ENCODE results near the gene SERPINB6. TPM values are rescaled to one million over a fixed set of nuclear protein-coding genes. Genes with fewer than 3 reads are reported as not detected.
A peak's percentile ranks its signal among the peaks of the same experiment; 100 is the strongest.

SERPINB6 gene
- polyA plus RNA-seq, 1 of the 3 experiments (the other 2 are of a cell fraction): 102 TPM

DNA sequence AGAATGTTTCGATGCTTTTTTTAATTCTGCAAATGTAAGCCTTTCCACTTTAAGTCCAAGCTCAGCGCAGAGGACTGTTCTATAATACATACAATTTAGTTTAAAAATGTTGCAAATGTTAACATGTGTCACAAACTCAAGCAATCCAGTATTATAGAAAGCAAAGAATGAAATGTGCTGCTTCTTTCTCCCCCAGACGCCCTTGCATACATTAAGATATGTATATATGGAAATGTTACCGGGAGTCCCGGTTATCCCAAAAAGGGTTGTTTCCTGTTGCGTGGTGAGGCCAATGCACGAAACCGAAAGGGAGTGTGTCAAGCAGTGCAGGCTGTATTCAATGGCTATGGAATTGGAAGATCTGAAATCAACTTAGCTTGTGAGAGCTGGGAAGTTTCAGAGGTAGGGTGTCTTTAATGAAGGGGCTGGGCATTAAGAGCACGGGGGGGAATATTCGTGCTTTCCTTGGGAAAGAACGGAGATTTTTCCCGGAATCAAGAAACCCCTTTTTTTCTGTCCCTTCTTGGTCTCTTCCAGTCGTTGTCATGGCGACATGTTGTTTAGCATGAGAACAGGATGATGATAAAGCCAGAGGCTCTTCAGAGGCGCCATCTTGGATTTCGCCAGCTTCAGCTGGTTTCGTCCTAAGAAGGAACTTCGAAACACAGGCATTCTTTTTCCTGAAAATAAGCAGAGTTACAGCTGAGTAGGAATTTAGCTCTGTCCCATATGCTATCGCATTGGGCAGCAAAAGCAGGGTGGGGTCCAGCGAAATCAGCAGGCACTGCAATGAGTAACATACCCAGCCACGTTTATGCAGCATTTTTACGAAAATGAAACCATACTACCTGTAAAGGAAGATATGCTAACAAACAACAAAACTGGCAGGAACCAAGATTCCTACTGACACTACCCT, 18.2 kb upstream of the SERPINB6 start (continued):
- TF ChIP-seq, protein P1, sequence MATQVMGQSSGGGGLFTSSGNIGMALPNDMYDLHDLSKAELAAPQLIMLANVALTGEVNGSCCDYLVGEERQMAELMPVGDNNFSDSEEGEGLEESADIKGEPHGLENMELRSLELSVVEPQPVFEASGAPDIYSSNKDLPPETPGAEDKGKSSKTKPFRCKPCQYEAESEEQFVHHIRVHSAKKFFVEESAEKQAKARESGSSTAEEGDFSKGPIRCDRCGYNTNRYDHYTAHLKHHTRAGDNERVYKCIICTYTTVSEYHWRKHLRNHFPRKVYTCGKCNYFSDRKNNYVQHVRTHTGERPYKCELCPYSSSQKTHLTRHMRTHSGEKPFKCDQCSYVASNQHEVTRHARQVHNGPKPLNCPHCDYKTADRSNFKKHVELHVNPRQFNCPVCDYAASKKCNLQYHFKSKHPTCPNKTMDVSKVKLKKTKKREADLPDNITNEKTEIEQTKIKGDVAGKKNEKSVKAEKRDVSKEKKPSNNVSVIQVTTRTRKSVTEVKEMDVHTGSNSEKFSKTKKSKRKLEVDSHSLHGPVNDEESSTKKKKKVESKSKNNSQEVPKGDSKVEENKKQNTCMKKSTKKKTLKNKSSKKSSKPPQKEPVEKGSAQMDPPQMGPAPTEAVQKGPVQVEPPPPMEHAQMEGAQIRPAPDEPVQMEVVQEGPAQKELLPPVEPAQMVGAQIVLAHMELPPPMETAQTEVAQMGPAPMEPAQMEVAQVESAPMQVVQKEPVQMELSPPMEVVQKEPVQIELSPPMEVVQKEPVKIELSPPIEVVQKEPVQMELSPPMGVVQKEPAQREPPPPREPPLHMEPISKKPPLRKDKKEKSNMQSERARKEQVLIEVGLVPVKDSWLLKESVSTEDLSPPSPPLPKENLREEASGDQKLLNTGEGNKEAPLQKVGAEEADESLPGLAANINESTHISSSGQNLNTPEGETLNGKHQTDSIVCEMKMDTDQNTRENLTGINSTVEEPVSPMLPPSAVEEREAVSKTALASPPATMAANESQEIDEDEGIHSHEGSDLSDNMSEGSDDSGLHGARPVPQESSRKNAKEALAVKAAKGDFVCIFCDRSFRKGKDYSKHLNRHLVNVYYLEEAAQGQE (IDR thresholded peaks at IDR 0.05; ENCODE audit: low read depth, low read length): peak; percentile 73; the same call in 1 of the 2 replicates
- TF ChIP-seq POLR2AphosphoS5 (IDR thresholded peaks at IDR 0.05; ENCODE audit: low read depth, low read length) (peak; percentile 94), JUND (IDR thresholded peaks at IDR 0.05) (peak; percentile 47; the same call in 1 of the 2 replicates), FOSL2 (IDR thresholded peaks at IDR 0.05; ENCODE audit: borderline replicate concordance, low read depth) (no peak), FOXM1 (IDR thresholded peaks at IDR 0.05; ENCODE audit: low read depth) (no peak), EP300 (IDR thresholded peaks at IDR 0.05; ENCODE audit: borderline replicate concordance in 1 of 2, low read depth in 1 of 2, low read length in 1 of 2) (peak in 1 of 2 experiments; percentile 19; a peak in 1 of 4 replicates), MXI1 (IDR thresholded peaks at IDR 0.05; ENCODE audit: low read depth, low read length) (peak; percentile 97), RCOR1 (IDR thresholded peaks at IDR 0.05; ENCODE audit: low read length) (no peak; the same call in 1 of the 2 replicates), CHD2 (IDR thresholded peaks at IDR 0.05; ENCODE audit: low read length, partially characterized antibody) (peak; percentile 11)

DNA sequence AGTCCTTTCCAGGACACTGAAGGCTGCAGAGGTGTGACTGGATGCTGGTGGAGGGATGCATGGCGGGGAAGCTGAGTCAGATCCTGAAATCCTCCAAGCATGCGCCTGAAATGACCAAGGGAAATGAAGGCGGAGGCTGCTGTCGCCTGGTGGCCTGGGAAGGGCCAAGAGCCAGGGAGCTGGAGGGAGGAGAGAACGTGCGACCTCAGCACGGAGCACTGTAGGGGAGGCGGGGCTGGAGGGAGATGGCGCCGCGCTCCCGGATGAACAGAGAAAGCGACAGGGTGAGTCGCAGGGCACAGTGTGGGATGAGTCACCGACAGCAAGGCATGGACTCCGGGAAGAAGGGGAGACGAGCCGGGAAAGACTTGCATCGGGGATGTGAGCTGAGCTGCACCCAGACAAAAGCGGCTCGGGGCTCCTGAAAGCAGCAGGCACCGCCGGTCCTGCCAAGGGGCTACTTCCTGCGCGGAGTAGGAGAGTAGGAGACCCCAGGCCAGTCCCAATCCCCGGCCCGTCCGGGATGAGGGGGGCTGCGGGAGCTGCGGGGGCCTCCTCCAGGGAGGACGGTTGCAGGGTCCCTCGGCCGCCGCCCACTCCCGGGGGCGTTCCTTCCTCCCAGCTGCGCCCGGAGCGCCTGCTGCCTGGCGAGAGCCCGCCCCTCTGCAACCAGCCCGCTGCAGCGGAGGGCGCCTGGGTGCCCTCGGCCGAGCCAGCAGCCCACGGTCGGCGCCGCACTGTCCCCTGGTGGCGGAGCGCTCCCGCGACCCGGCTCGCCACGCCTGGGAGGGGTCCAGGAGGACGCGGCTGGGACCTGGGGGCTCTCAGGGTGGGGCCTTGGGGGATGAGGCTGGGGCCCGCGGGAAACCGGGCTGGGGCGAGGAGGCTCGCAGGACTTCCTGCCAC, 17.3 kb upstream of the SERPINB6 start:
- Histone ChIP-seq H3K9me3 (no peaks in the 10 kb centered on the region), H2AFZ (ENCODE audit: low read depth) (peak overlapping the region; percentile 86), H3K36me3 (replicated peaks in 1 of 2; ENCODE audit: control insufficient read depth in 1 of 2, insufficient read depth in 2 of 2, low read length in 1 of 2) (no peaks in the 10 kb centered on the region), H4K20me1 (ENCODE audit: insufficient read depth) (no peaks in the 10 kb centered on the region), H3K27me3 (ENCODE audit: insufficient read depth) (no peaks in the 10 kb centered on the region), H3K4me3 (ENCODE audit: low read depth in 2 of 2, low read length in 1 of 2) (peak overlapping the region; percentile 66 to 81), H3K9ac (peak overlapping the region; percentile 98), H3K4me2 (peak overlapping the region; percentile 90), H3K9me2 (no peaks in the 10 kb centered on the region), H3K4me1 (ENCODE audit: control insufficient read depth in 1 of 2, insufficient read depth in 2 of 2, low read depth in 1 of 2, low read length in 1 of 2) (peaks cover 18 to 19% of the 10 kb centered on the region in 2 experiments), H3K27ac (ENCODE audit: low read depth in 2 of 2, low read length in 1 of 2) (peak overlapping the region; percentile 98 to 99), H3K79me2 (ENCODE audit: insufficient read depth) (peaks cover 5% of the 10 kb centered on the region; the same call in 1 of the 2 replicates), H3F3A (replicated peaks; ENCODE audit: insufficient read depth) (peaks cover 29% of the 10 kb centered on the region)
- WGBS (ENCODE audit: low lambda C conversion rate): 0% methylated on average over 30 of the region's 64 CpGs
- ChIA-PET POLR2A (interaction anchor here (0.6 to 4.5 kb wide), 15 partner anchors 9 to 1178 kb away, joined by 3 to 38 read pairs (median 4); partner anchors contain the start of genes NQO2, RIPK1, SERPINB1 and SERPINB6), CTCF (interaction anchor here (0.6 to 5.1 kb wide), 36 partner anchors 9 to 250 kb away, joined by 3 to 88 read pairs (median 4); partner anchors contain the start of genes SERPINB1 and SERPINB6)
- DNase-seq: peak; percentile 91
- no peak; a peak in 2 of 4 replicates for TF ChIP-seq EP300 (IDR thresholded peaks at IDR 0.05; ENCODE audit: borderline replicate concordance in 1 of 2, low read depth in 1 of 2, low read length in 1 of 2)
- peak; percentile 43; the same call in 1 of the 2 replicates for TF ChIP-seq TCF12 (IDR thresholded peaks at IDR 0.05)
- TF ChIP-seq CHD2 (IDR thresholded peaks at IDR 0.05; ENCODE audit: low read length, partially characterized antibody): peak; percentile 42
- TF ChIP-seq GABPA (IDR thresholded peaks at IDR 0.05; ENCODE audit: low read depth): no peak
- TF ChIP-seq MEF2A (IDR thresholded peaks at IDR 0.05; ENCODE audit: borderline replicate concordance, low read depth): no peak
- TF ChIP-seq, protein P2, sequence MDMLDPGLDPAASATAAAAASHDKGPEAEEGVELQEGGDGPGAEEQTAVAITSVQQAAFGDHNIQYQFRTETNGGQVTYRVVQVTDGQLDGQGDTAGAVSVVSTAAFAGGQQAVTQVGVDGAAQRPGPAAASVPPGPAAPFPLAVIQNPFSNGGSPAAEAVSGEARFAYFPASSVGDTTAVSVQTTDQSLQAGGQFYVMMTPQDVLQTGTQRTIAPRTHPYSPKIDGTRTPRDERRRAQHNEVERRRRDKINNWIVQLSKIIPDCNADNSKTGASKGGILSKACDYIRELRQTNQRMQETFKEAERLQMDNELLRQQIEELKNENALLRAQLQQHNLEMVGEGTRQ (IDR thresholded peaks at IDR 0.05; ENCODE audit: borderline replicate concordance, low read depth, low read length): no peak
- peak; percentile 76 for TF ChIP-seq RAD21 (IDR thresholded peaks at IDR 0.05; ENCODE audit: low read length)
- TF ChIP-seq GATA2 (CRISPR knock-in tag; IDR thresholded peaks at IDR 0.05): peak; percentile 38; the same call in 1 of the 2 replicates
- peak; percentile 79 for TF ChIP-seq FOSL2 (IDR thresholded peaks at IDR 0.05; ENCODE audit: borderline replicate concordance, low read depth)
- TF ChIP-seq ZBTB33 (IDR thresholded peaks at IDR 0.05; ENCODE audit: borderline replicate concordance, low read depth): no peak
- TF ChIP-seq RFX5 (IDR thresholded peaks at IDR 0.05; ENCODE audit: low read length): peak; percentile 35
- TF ChIP-seq JUND (IDR thresholded peaks at IDR 0.05): peak; percentile 74
- TF ChIP-seq PBX3 (IDR thresholded peaks at IDR 0.05): no peak
- TF ChIP-seq FOXJ3 (CRISPR knock-in tag; IDR thresholded peaks at IDR 0.05): no peak

Data from SK-N-SH (cell line).